ENCODE data around the gene TMEM89. TPM values are rescaled to one million over a fixed set of nuclear protein-coding genes. Genes with fewer than 3 reads are reported as not detected.
A peak's percentile ranks its signal among the peaks of the same experiment; 100 is the strongest.

Gene TMEM89
- total and polyA plus RNA-seq, 2 of the 13 experiments (the other 11 are each of a cell fraction or from before 2014, with no cell fraction given), result 0.31 to 0.59 TPM

- TF ChIP-seq ZNF512 (CRISPR knock-in tag; IDR thresholded peaks at IDR 0.05) (no peak), KLF11 (CRISPR knock-in tag; IDR thresholded peaks at IDR 0.05) (no peak), ZNF687 (CRISPR knock-in tag; IDR thresholded peaks at IDR 0.05) (peak; percentile 28), ZEB1 (IDR thresholded peaks at IDR 0.05; ENCODE audit: insufficient replicate concordance, low read depth) (no peak), ZNF530 (CRISPR knock-in tag; IDR thresholded peaks at IDR 0.05; ENCODE audit: low read depth) (no peak), SIN3A (IDR thresholded peaks at IDR 0.05; ENCODE audit: borderline replicate concordance, low read depth, low read length) (no peak), ZNF768 (CRISPR knock-in tag; IDR thresholded peaks at IDR 0.05) (no peak), HHEX (CRISPR knock-in tag; IDR thresholded peaks at IDR 0.05) (no peak), ZNF256 (CRISPR knock-in tag; conservative IDR thresholded peaks at IDR 0.05) (no peak), ZNF781 (CRISPR knock-in tag; IDR thresholded peaks at IDR 0.05; ENCODE audit: borderline replicate concordance, not compliant biosample characterization) (no peak)
Observed at GRCh38 chr3:48637305-48637704, 15.7 kb upstream of the TMEM89 start (continued).
